SK-N-MC (cell line): ENCODE measurements around the gene TBX19.

Experiments
- EZH2 ChIP-seq: fragments of 200-600 bp; sonication (generic); IDR thresholded peaks from one replicate; pipeline ENCODE4 v1.6.1; 2017; ENCODE audit warnings: antibody characterized with exemption
- POLR2AphosphoS5 ChIP-seq: IDR thresholded peaks from 2 replicates; pipeline ENCODE4 v1.6.1; 2012; ENCODE audit warnings: mild to moderate bottlenecking, low read depth, low read length, borderline replicate concordance

DNA sequence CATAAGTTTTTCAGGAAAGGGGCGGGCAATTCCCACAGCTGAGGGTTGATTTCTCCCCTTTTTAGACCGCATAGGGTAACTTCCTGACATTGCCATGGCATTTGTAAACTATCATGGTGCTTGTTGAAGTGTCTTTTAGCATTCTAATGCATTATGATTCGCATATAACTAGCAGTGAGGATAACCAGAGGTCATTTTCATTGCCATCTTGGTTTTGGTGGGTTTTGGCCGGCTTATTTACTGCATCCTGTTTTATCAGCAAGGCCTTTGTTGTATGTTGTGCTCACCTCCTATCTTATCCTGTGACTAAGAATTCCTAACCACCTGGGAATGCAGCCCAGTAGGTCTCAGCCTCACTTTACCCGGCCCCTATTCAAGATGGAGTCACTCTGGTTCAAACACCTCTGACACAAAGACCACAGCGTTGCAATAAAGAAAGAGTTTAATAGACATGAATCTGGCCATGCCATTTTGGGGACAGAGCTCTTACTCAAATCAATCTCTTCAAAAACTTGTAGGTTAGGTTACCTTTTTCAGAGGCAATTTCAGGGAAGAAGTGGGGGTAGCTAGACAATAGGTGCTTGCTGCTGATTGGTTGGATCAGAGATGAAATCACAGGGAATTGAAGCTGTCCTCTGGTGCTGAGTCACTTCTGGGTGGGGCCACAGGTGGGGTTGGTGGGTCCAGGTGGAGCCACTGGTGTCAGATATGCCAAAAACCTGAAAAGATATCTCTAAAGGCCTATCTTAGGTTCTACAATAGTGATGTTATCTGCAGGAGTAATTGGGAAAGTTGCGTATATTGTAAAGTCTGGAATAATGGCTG, 23.3 kb downstream of the TBX19 start:
- TF ChIP-seq EZH2 (no peak), POLR2AphosphoS5 (no peak)
